Activated CD8-positive, alpha-beta memory T cell treated with anti-CD3 and anti-CD28 coated beads, Interleukin-2, amount 50 U/mL, for 24 hours (primary cell): Measurements from ENCODE around the gene SSTR3.

ENCODE experiments used
- DNase-seq: peaks from one replicate; pipeline ENCODE4 v3.0.0-alpha.2; 2020; ENCODE audit errors: extremely low read depth

SSTR3 gene

GRCh38 chr22:37167176-37167980 lies 44.9 kb downstream of the SSTR3 start:
- DNase-seq = no peak

GRCh38 chr22:37166675-37167066 lies 45.6 kb downstream of the SSTR3 start:
- DNase-seq = peak; percentile 68

GRCh38 chr22:37165940-37166674 lies 46.2 kb downstream of the SSTR3 start:
- DNase-seq = no peak

GRCh38 chr22:37165066-37165465 lies 47.2 kb downstream of the SSTR3 start:
- no peak for DNase-seq

- no peak for DNase-seq
These were observed 47.8 kb downstream of the SSTR3 start for GRCh38 chr22:37164505-37164887.

GRCh38 chr22:37163575-37164504 lies 48.4 kb downstream of the SSTR3 start:
- peak; percentile 55 for DNase-seq

- no peak for DNase-seq
These were observed 49.2 kb downstream of the SSTR3 start for GRCh38 chr22:37163096-37163489.

GRCh38 chr22:37162221-37163095 lies 49.8 kb downstream of the SSTR3 start:
- DNase-seq = peak; percentile 72

GRCh38 chr22:37161443-37161842 lies 50.8 kb downstream of the SSTR3 start:
- DNase-seq = no peak

- DNase-seq = no peak
These were observed 52.2 kb downstream of the SSTR3 start for GRCh38 chr22:37160027-37160426.

GRCh38 chr22:37158963-37159290 lies 53.4 kb downstream of the SSTR3 start:
- DNase-seq = no peak

GRCh38 chr22:37157516-37158285 lies 54.6 kb downstream of the SSTR3 start:
- DNase-seq = no peak

GRCh38 chr22:37156686-37157435 lies 55.4 kb downstream of the SSTR3 start:
- DNase-seq = no peak

GRCh38 chr22:37155971-37156370 lies 56.3 kb downstream of the SSTR3 start:
- no peak for DNase-seq

- DNase-seq = no peak
These were observed 57.2 kb downstream of the SSTR3 start for GRCh38 chr22:37154925-37155712.
